Liver (tissue), 9 donors: ENCODE data around the gene SMAD6. TPM values are rescaled to one million over a fixed set of nuclear protein-coding genes. Genes with fewer than 3 reads are reported as not detected.
A peak's percentile ranks its signal among the peaks of the same experiment; 100 is the strongest.

Experiments
- DNase-seq: peaks from one replicate; pipeline ENCODE4 v3.0.0-alpha.2; 2017; ENCODE audit warnings: low spot score
- H3K27ac ChIP-seq, 2 donors: one replicate each; pipeline ENCODE4 v1.7.0; 2013; ENCODE audit warnings: inconsistent platforms in 2 of 2, low read length in 2 of 2, control low read depth in 1 of 2, low read depth in 1 of 2, mild to moderate bottlenecking in 1 of 2
- H3K27me3 ChIP-seq, 4 donors: one replicate each; pipeline versions ENCODE4 v1.6.1 to v1.7.0; 2013; ENCODE audit warnings: low read length in 3 of 4, inconsistent platforms in 1 of 4, mild to moderate bottlenecking in 1 of 4, moderate library complexity in 1 of 4; ENCODE audit not compliant: control insufficient read depth in 4 of 4, insufficient read depth in 4 of 4
- H3K36me3 ChIP-seq, 4 donors: one replicate each; pipeline versions ENCODE4 v1.6.1 to v1.7.0; 2013; ENCODE audit warnings: low read length in 3 of 4, mild to moderate bottlenecking in 3 of 4, low read depth in 1 of 4, moderate library complexity in 1 of 4; ENCODE audit not compliant: control insufficient read depth in 4 of 4, insufficient read depth in 3 of 4
- H3K4me1 ChIP-seq, 4 donors: one replicate each; pipeline versions ENCODE4 v1.6.1 to v1.7.0; 2013; ENCODE audit warnings: low read length in 3 of 4, mild to moderate bottlenecking in 3 of 4, moderate library complexity in 1 of 4; ENCODE audit not compliant: control insufficient read depth in 4 of 4, insufficient read depth in 4 of 4
- H3K4me3 ChIP-seq, 3 donors: one replicate each; pipeline versions ENCODE4 v1.6.1 to v1.7.0; 2013; ENCODE audit warnings: low read length in 3 of 3, control low read depth in 1 of 3, low read depth in 1 of 3, mild to moderate bottlenecking in 1 of 3
- H3K9ac ChIP-seq, 2 donors: one replicate each; pipeline ENCODE4 v1.7.0; 2013; ENCODE audit warnings: low read length in 2 of 2, mild to moderate bottlenecking in 2 of 2, moderate library complexity in 2 of 2, control low read depth in 1 of 2, low read depth in 1 of 2
- H3K9me3 ChIP-seq, 4 donors: one replicate each; pipeline versions ENCODE4 v1.6.1 to v1.7.0; 2013; ENCODE audit warnings: low read length in 3 of 4; ENCODE audit not compliant: control insufficient read depth in 4 of 4
- CTCF ChIP-seq: fragments of 150-350 bp; IDR thresholded peaks from 2 replicates; pipeline ENCODE4 v1.5.1; 2017; ENCODE audit warnings: improper control_type of control experiment, low read depth, low read length; ENCODE audit not compliant: missing input control
- EGR1 ChIP-seq, 2 donors: IDR thresholded peaks; 2 replicates each; pipeline ENCODE4 v1.6.1; 2016 to 2018; ENCODE audit warnings: antibody characterized with exemption in 2 of 2, low read depth in 2 of 2
- FOXA1 ChIP-seq: IDR thresholded peaks from 2 replicates; pipeline ENCODE4 v1.6.1; 2016; ENCODE audit warnings: antibody characterized with exemption
- GABPA ChIP-seq, 2 donors: IDR thresholded peaks in 1 of 2; conservative IDR thresholded peaks in 1 of 2; 2 replicates each; pipeline ENCODE4 v1.6.1; 2016; ENCODE audit warnings: antibody characterized with exemption in 2 of 2, mild to moderate bottlenecking in 1 of 2, moderate library complexity in 1 of 2
- HNF4A ChIP-seq, 2 donors: conservative IDR thresholded peaks; 2 replicates each; pipeline ENCODE4 v1.6.1; 2016; ENCODE audit warnings: antibody characterized with exemption in 2 of 2, mild to moderate bottlenecking in 2 of 2
- HNF4G ChIP-seq: IDR thresholded peaks from 2 replicates; pipeline ENCODE4 v1.6.1; 2016; ENCODE audit warnings: antibody characterized with exemption
- MAX ChIP-seq: IDR thresholded peaks from 2 replicates; pipeline ENCODE4 v1.6.1; 2016; ENCODE audit warnings: antibody characterized with exemption
- NR2F2 ChIP-seq: IDR thresholded peaks from 2 replicates; pipeline ENCODE4 v1.6.1; 2016; ENCODE audit warnings: antibody characterized with exemption
- RAD21 ChIP-seq, 2 donors: IDR thresholded peaks; 2 replicates each; pipeline ENCODE4 v1.6.1; 2016; ENCODE audit warnings: antibody characterized with exemption in 2 of 2, mild to moderate bottlenecking in 2 of 2
- YY1 ChIP-seq: IDR thresholded peaks from 2 replicates; pipeline ENCODE4 v1.6.1; 2016; ENCODE audit warnings: antibody characterized with exemption, mild to moderate bottlenecking
- WGBS: extraction: QIAGEN DNeasy Blood & Tissue Kit; methylation state at CpG from one replicate; pipeline ENCODE4 v1.1.7; 2013; 5-methylcytosine and 5-hydroxymethylcytosine counted together
- polyA plus RNA-seq, 2 donors: library from polyadenylated mRNA; stranded (reverse) in 1 of 2; unstranded in 1 of 2; fragments of 200-250 nt in 1 of 2; fragments of >200 nt in 1 of 2; fragmentation: Nextera tagmentation in 1 of 2; extraction: Ambion mirVana in 1 of 2; gene quantifications; one replicate each; pipeline versions ENCODE4 v1.2.1 to v1.2.3, GENCODE V29; 2013 to 2015
- total RNA-seq, 2 donors: library from RNA; depleted of rRNA; stranded (reverse); fragments of >200 nt; gene quantifications; one replicate each; pipeline ENCODE4 v1.2.3, GENCODE V29; 2014
- TF ChIP-seq, protein P1 (sequence below): IDR thresholded peaks from 2 replicates; pipeline ENCODE4 v1.6.1; 2016; ENCODE audit warnings: antibody characterized with exemption, mild to moderate bottlenecking
- TF ChIP-seq, protein P2 (sequence below): IDR thresholded peaks from 2 replicates; pipeline ENCODE4 v1.6.1; 2016; ENCODE audit warnings: antibody characterized with exemption
- donor health status: healthy.
- donor health status: healthy.
- donor health status: healthy.
- donor health status: healthy.
- donor health status: healthy.

The SMAD6 gene
- total and polyA plus RNA-seq, 4 donors, result 1.2 to 15.1 (median 11.0) TPM

DNA sequence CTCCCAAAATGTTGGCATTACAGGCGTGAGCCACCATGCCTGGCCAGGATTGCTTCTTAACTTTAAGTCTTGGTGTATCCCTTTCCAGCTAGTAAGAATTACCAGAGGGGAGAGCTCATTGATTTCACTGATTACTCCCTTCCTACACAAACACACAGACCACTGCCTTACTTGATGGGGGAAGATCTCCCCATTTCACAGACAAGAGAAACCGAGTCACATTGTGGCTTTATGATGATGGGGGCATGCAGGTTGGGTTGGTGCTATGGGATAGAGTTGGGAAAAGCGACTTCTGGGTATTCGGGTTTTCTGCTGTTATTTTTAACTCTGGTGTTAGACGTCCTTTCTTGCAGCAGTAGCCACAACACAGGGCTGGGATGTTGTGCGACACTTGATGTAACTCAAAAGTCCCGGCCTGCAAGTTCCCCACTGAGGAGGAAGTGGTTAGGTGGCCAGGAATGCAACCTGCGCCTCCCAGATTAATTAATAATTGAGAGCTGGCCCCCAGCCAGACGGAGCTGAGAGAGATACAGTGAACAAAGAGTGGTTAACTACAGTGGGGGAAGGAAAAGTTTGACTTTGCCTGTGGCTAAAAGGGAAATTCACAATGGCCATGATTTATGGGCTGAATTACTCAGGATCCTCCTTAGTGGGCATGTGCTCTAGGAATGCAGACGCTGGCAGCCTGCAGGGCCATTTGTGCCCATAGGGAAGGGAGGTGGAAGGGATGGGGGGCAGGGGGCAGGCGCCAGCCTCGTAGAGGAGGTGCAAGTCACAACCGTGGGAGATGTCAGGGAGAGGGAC lies 63.6 kb downstream of the SMAD6 start (continued):
- peak in 1 of 2 donors; percentile 49 for TF ChIP-seq GABPA (IDR thresholded peaks at IDR 0.05 in 1 of 2, conservative IDR thresholded peaks at IDR 0.05 in 1 of 2)

DNA sequence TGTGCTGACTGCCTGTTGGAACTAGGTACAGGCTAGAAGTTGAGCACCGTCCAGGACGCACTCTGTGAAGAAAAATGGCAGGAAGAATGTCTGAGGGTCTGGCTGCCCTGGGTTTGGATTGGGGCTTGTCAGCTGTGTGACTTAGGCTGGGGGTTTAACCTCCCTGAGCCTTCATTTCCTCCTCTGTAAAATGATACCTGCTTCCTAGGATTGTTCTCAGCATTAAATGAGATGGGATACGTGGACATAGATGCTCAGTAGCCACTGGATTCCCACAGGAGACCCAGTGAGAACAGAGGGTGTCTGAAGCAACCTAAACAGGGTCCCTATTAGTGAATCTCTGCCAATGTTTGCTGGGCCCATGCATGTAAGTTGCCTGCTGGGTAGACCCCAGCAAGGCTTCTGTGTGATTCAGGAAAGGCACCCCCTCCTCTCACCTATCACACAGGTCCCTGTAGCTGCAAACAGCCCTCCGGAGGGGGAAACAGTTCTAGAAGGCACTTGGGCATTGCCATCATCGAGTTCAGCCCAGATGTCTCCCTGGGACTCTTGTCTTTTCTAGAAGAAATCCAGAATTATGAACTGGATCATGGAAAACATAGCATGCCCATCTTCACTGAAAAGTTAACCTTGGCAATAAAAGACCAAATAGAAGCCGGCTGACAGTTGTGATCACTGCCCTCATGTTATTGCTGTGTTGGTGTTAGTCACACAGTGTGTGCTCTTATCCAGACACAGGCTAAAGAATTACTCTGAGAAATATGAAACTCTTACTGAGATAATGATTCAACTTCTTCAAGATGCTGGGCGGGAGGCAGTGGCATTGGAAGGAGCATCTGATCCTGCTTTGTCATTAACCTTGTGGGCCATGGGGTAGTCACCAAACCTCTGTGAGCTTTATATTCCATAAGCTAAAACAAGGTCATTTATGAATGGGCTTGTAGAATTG lies 64.5 kb downstream of the SMAD6 start:
- WGBS, result 78% methylated on average over 7 of the region's 7 CpGs
- H3K4me3 ChIP-seq, result no peak overlapping the region
- TF ChIP-seq EGR1 (IDR thresholded peaks at IDR 0.05; ENCODE audit: low read depth in 2 of 2) (no peak), RAD21 (IDR thresholded peaks at IDR 0.05) (no peak)
- H3K4me1 ChIP-seq, result peaks cover 30 to 63% (median 53%) of the 10 kb centered on the region in 4 donors
- H3K9ac ChIP-seq, result no peak overlapping the region
- no peaks in the 10 kb centered on the region for H3K9me3 ChIP-seq
- no peaks in the 10 kb centered on the region for H3K36me3 ChIP-seq
- H3K27ac ChIP-seq, result peak overlapping the region in 1 of 2 donors; percentile 65
- no peak for DNase-seq
- no peaks in the 10 kb centered on the region for H3K27me3 ChIP-seq

DNA sequence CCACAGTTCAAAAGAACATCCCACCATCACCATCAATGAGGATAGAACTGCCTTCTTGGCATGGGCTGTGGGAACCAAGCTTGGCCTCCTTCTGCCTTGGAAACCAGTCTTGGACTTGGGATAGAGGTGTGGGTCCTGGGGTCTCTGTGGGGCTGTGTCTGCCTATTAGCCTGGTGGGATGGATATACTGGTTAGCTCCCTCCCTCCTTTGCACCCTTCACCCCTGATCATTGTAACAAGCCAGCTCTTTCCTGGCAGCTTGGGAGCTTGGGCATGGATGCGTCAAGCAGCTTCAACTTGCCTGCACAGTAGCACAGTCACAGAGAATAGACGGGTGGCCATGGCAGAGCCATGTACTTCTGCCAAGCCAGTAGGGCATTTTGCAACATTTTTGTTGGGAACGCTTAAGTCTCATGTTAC lies 65.2 kb downstream of the SMAD6 start:
- Histone ChIP-seq H3K27ac (no peak overlapping the region), H3K4me1 (peaks cover 28 to 63% (median 54%) of the 10 kb centered on the region in 4 donors), H3K9ac (no peak overlapping the region), H3K4me3 (no peak overlapping the region), H3K27me3 (no peaks in the 10 kb centered on the region), H3K36me3 (no peaks in the 10 kb centered on the region), H3K9me3 (no peaks in the 10 kb centered on the region)
- 32% methylated on average over 3 of the region's 3 CpGs for WGBS
- no peak for DNase-seq
- TF ChIP-seq HNF4A (conservative IDR thresholded peaks at IDR 0.05) (peak in 1 of 2 donors; percentile 15), YY1 (peak; percentile 62), RAD21 (IDR thresholded peaks at IDR 0.05) (peak in 1 of 2 donors; percentile 10)
- TF ChIP-seq, protein P1, sequence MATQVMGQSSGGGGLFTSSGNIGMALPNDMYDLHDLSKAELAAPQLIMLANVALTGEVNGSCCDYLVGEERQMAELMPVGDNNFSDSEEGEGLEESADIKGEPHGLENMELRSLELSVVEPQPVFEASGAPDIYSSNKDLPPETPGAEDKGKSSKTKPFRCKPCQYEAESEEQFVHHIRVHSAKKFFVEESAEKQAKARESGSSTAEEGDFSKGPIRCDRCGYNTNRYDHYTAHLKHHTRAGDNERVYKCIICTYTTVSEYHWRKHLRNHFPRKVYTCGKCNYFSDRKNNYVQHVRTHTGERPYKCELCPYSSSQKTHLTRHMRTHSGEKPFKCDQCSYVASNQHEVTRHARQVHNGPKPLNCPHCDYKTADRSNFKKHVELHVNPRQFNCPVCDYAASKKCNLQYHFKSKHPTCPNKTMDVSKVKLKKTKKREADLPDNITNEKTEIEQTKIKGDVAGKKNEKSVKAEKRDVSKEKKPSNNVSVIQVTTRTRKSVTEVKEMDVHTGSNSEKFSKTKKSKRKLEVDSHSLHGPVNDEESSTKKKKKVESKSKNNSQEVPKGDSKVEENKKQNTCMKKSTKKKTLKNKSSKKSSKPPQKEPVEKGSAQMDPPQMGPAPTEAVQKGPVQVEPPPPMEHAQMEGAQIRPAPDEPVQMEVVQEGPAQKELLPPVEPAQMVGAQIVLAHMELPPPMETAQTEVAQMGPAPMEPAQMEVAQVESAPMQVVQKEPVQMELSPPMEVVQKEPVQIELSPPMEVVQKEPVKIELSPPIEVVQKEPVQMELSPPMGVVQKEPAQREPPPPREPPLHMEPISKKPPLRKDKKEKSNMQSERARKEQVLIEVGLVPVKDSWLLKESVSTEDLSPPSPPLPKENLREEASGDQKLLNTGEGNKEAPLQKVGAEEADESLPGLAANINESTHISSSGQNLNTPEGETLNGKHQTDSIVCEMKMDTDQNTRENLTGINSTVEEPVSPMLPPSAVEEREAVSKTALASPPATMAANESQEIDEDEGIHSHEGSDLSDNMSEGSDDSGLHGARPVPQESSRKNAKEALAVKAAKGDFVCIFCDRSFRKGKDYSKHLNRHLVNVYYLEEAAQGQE, result no peak

DNA sequence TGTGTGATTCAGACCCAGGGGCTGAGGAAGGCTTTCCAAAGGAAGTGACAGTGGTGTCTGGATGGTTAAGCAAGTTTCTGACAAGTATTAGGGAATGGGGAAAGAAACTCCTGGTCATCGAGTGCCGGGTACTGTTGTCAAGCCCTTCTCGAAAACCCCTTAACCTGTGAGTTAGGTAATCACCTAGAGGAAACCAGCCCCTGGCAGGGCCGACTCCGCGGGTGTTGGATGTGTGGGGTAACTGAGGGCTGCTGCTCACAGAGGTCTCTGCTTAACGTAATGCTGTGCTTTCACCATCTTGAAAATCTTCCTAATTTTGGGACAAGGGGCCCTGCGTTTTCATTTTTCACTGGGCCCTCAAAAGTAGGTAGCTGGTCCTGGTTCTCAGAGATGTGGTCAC lies 67.0 kb downstream of the SMAD6 start:
- no peaks in the 10 kb centered on the region for H3K27me3 ChIP-seq
- DNase-seq, result no peak
- WGBS, result 83% methylated on average over 8 of the region's 8 CpGs
- no peak overlapping the region for H3K4me3 ChIP-seq
- no peaks in the 10 kb centered on the region for H3K36me3 ChIP-seq
- no peak overlapping the region for H3K9ac ChIP-seq
- peaks cover 20 to 67% (median 58%) of the 10 kb centered on the region in 4 donors for H3K4me1 ChIP-seq
- H3K27ac ChIP-seq, result no peak overlapping the region
- no peaks in the 10 kb centered on the region for H3K9me3 ChIP-seq
- TF ChIP-seq MAX, result no peak
- no peak for TF ChIP-seq GABPA (IDR thresholded peaks at IDR 0.05 in 1 of 2, conservative IDR thresholded peaks at IDR 0.05 in 1 of 2)
- TF ChIP-seq NR2F2, result no peak
- no peak for TF ChIP-seq CTCF
- no peak for TF ChIP-seq RAD21 (IDR thresholded peaks at IDR 0.05)
- TF ChIP-seq, protein P2, sequence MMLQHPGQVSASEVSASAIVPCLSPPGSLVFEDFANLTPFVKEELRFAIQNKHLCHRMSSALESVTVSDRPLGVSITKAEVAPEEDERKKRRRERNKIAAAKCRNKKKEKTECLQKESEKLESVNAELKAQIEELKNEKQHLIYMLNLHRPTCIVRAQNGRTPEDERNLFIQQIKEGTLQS, result no peak
- TF ChIP-seq HNF4A (conservative IDR thresholded peaks at IDR 0.05), result no peak
- TF ChIP-seq FOXA1, result no peak
- TF ChIP-seq, protein P1, result no peak
- no peak for TF ChIP-seq HNF4G
